Measurements from ENCODE around the gene NEDD9. TPM values are rescaled to one million over a fixed set of nuclear protein-coding genes. Genes with fewer than 3 reads are reported as not detected.
A peak's percentile ranks its signal among the peaks of the same experiment; 100 is the strongest.

Gene NEDD9
- total RNA-seq, 4 donors from 2014 or later: 7.7 to 14.9 (median 10.9) TPM

DNA sequence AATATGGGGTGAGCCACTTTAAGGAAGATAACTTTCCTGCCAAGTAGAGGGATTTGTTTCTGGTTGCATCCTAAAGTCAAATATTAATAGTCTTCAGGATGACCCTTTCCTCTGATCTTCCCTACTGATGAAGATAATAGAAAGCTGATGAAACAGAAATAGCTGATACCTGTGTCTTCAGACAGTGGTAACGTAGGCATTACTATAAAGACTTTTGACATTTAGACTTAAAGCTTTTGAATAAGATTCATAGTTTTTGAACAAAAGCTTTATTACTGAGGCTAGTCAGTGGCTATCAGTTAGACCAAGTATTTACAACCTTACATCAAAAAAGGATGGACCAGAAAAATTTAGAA lies 1.4 kb downstream of the NEDD9 start:
- no peak for TF ChIP-seq POLR2A (IDR thresholded peaks at IDR 0.05)
- no peak for TF ChIP-seq CTCF (IDR thresholded peaks at IDR 0.05)
- no peaks in the 10 kb centered on the region for H3K9me3 ChIP-seq
- no peak for DNase-seq
- intact Hi-C loops (cut with DNase I): no loop called here
- 50 to 62% methylated on average over 1 of the region's 1 CpG for WGBS, 2 donors
- peak overlapping the region; percentile 26 to 80 (median 60) for H3K4me3 ChIP-seq
- peaks cover 0 to 28% (median 0%) of the 10 kb centered on the region in 4 donors for H3K27me3 ChIP-seq
- peaks cover 18 to 58% (median 36%) of the 10 kb centered on the region in 3 donors for H3K4me1 ChIP-seq
- H3K36me3 ChIP-seq: no peaks in the 10 kb centered on the region
- peak overlapping the region; percentile 78 to 96 (median 92) for H3K27ac ChIP-seq

GRCh38 chr6:11230158-11231107 lies 2.0 kb downstream of the NEDD9 start:
- Histone ChIP-seq H3K4me1 (peaks cover 18 to 56% (median 36%) of the 10 kb centered on the region in 3 donors), H3K36me3 (no peaks in the 10 kb centered on the region), H3K9me3 (no peaks in the 10 kb centered on the region), H3K27ac (peak overlapping the region; percentile 78 to 96 (median 92)), H3K27me3 (peaks cover 0 to 28% (median 0%) of the 10 kb centered on the region in 4 donors), H3K4me3 (peak overlapping the region; percentile 26 to 80 (median 60))
- intact Hi-C loops (cut with DNase I): no loop called here
- 41 to 63% methylated on average over 9 of the region's 9 CpGs for WGBS, 2 donors
- no peak for DNase-seq
- TF ChIP-seq POLR2A (IDR thresholded peaks at IDR 0.05): no peak
- TF ChIP-seq CTCF (IDR thresholded peaks at IDR 0.05): no peak

- Histone ChIP-seq H3K27me3 (peaks cover 0 to 36% (median 0%) of the 10 kb centered on the region in 4 donors), H3K9me3 (no peaks in the 10 kb centered on the region), H3K4me1 (peaks cover 18 to 59% (median 38%) of the 10 kb centered on the region in 3 donors), H3K36me3 (no peaks in the 10 kb centered on the region), H3K4me3 (peak overlapping the region in 3 of 4 donors; percentile 58 to 80 (median 63)), H3K27ac (peak overlapping the region; percentile 78 to 96 (median 92))
- 31 to 44% methylated on average over 5 of the region's 5 CpGs for WGBS, 2 donors
- intact Hi-C loops (cut with DNase I): no loop called here
- no peak for TF ChIP-seq POLR2A (IDR thresholded peaks at IDR 0.05)
- no peak for TF ChIP-seq CTCF (IDR thresholded peaks at IDR 0.05)
- no peak for DNase-seq
Observed at GRCh38 chr6:11229655-11230046, 2.8 kb downstream of the NEDD9 start.

DNA sequence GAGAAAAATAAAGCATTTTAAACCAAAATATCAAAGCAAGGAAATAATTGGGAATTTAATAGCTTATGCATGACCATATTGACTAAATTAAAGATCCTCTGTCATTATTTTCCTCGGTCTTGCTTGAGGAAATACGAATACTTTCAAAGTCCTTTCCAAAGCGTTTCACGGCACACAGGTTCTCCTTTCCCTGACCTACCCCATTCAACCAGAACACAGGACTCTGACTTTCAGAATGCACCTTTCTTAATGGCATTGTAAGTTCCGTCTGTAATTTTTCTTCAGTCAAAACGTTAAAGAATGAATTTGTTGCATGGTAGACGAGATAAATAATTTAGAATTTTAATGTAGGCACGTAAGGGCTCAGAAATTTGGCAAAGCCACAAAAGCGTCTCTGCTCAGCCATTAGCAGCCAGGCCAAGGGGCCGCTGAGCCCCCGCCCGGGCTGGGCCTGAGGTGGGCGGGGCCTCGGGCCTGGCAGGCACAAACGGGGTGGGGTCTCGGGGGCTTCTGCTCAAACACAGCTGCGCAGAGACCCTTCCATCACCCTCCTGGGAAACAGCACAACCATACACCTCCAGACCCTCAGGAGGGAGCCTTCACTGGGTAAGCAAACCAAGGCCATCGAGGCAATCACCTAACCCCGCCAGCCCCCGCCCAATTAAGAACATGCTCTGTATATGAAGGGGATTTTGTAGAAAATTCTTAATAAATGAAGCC lies 3.4 kb downstream of the NEDD9 start:
- H3K4me1 ChIP-seq: peaks cover 18 to 59% (median 42%) of the 10 kb centered on the region in 3 donors
- peaks cover 0 to 42% (median 0%) of the 10 kb centered on the region in 4 donors for H3K27me3 ChIP-seq
- peak overlapping the region; percentile 78 to 96 (median 92) for H3K27ac ChIP-seq
- no peak for TF ChIP-seq POLR2A (IDR thresholded peaks at IDR 0.05)
- TF ChIP-seq CTCF (IDR thresholded peaks at IDR 0.05): no peak
- H3K9me3 ChIP-seq: no peaks in the 10 kb centered on the region
- DNase-seq: no peak
- peak overlapping the region in 3 of 4 donors; percentile 58 to 80 (median 63) for H3K4me3 ChIP-seq
- no peaks in the 10 kb centered on the region for H3K36me3 ChIP-seq
- intact Hi-C loops (cut with DNase I): no loop called here
- WGBS, 2 donors: 29 to 32% methylated on average over 12 to 19 of the region's 20 CpGs

All from esophagus squamous epithelium (tissue), 5 donors.